Skin epidermis (tissue), 12 donors: ENCODE measurements around the gene PCDHGB3.
"Not testable (repeated sequence)": the region's sequence is repeated elsewhere in the genome, so short reads cannot be mapped to it uniquely, and the experiment has no call there.

Experiments used
- H3K27ac ChIP-seq, 21 experiments: fragments of 200-600 bp; sonication (generic) in 11 of 21; one replicate each; pipeline ENCODE4 v1.5.0; 2020; ENCODE audit warnings: mild to moderate bottlenecking in 3 of 21, inconsistent platforms in 2 of 21, moderate library complexity in 2 of 21
- H3K4me3 ChIP-seq, 7 experiments: fragments of 200-600 bp; sonication (generic) in 2 of 7; one replicate each; pipeline ENCODE4 v1.5.0; 2020; ENCODE audit warnings: inconsistent platforms in 2 of 7, mild to moderate bottlenecking in 2 of 7, moderate library complexity in 1 of 7

The PCDHGB3 gene

DNA sequence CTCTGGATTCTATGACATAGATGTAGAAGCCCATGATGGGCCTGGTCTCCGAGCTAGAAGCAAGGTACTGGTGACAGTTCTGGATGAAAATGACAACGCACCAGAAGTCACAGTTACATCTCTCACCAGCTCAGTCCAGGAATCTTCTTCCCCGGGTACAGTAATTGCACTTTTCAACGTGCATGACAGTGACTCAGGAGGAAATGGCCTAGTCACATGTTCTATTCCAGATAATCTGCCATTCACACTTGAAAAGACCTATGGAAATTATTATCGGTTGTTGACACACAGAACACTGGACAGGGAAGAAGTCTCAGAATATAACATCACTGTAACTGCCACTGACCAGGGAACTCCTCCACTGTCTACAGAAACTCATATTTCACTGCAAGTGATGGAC, 13.9 kb upstream of the PCDHGB3 start:
- Histone ChIP-seq H3K4me3 (no peak overlapping the region), H3K27ac (no peak overlapping the region)

GRCh38 chr5:141356950-141357349, 13.1 kb upstream of the PCDHGB3 start:
- Histone ChIP-seq H3K27ac (no peak overlapping the region), H3K4me3 (no peak overlapping the region)

DNA sequence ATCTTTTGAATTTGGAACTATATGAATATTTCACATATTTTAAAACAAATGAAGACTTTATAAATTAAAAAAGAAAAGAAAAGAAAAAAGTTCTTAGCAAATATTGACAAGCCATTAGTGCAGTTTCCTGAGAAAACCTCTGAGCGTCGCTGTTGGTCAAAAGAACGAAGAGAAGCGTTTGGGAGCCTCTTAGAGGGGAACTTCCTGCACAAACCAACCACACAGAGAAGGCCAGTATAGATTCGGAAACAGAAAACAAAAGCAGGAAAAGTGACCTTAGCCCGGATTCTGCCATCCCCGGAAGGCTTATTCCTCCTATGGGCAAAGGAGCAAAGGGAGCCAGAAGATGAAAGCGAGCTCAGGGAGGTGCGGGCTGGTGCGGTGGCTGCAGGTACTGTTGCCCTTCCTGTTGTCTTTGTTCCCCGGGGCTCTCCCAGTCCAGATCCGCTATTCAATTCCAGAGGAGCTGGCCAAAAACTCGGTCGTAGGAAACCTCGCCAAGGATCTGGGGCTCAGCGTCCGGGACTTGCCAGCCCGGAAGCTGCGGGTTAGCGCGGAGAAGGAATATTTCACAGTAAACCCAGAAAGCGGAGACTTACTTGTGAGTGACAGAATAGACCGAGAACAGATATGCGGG, 10.1 kb upstream of the PCDHGB3 start, which contains the start of gene PCDHGB2:
PCDHGB2 (plus strand) TSS at position 205 of the 637 bp plus-strand sequence; CDS start at position 347, 142 bp downstream.
- Histone ChIP-seq H3K4me3 (peak within 1 kb of the TSS in 4 of 7 experiments; percentile 9 to 24 (median 16)), H3K27ac (no peak within 1 kb of the TSS)

- Histone ChIP-seq H3K4me3 (no peak overlapping the region), H3K27ac (no peak overlapping the region)
Observed at GRCh38 chr5:141360685-141361084, 9.4 kb upstream of the PCDHGB3 start.

GRCh38 chr5:141362719-141363118, 7.3 kb upstream of the PCDHGB3 start:
- Histone ChIP-seq H3K4me3 (no peak overlapping the region), H3K27ac (no peak overlapping the region)

DNA sequence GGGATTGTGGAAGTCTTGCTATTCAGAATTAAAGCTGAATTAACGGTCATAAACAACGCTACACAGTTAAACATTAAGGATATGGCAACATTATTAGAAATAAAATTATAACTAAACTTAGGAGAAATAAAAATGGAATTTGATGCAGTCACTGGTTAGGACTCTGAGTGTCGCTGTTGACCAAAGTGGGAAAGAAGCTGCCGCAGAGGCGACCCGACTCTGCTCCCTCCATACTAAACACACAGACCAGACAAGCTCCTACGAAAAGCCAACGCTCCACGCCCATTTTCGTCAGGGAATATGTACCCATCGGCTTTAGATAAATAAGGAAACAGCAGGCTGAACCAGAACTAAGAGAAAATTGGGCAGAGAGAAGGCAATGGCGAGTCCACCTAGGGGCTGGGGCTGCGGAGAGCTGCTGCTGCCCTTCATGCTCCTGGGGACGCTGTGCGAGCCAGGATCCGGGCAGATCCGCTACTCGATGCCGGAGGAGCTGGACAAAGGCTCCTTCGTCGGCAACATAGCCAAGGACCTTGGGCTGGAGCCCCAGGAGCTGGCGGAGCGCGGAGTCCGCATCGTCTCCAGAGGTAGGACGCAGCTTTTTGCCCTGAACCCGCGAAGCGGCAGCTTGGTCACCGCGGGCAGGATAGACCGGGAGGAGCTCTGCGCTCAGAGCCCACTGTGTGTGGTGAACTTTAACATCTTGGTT, 5.9 kb upstream of the PCDHGB3 start, which contains the start of gene PCDHGA5:
PCDHGA5 (plus strand) TSS at position 211 of the 709 bp plus-strand sequence; CDS start at position 380, 169 bp downstream.
- Histone ChIP-seq H3K4me3 (no peak within 1 kb of the TSS), H3K27ac (no peak within 1 kb of the TSS)

DNA sequence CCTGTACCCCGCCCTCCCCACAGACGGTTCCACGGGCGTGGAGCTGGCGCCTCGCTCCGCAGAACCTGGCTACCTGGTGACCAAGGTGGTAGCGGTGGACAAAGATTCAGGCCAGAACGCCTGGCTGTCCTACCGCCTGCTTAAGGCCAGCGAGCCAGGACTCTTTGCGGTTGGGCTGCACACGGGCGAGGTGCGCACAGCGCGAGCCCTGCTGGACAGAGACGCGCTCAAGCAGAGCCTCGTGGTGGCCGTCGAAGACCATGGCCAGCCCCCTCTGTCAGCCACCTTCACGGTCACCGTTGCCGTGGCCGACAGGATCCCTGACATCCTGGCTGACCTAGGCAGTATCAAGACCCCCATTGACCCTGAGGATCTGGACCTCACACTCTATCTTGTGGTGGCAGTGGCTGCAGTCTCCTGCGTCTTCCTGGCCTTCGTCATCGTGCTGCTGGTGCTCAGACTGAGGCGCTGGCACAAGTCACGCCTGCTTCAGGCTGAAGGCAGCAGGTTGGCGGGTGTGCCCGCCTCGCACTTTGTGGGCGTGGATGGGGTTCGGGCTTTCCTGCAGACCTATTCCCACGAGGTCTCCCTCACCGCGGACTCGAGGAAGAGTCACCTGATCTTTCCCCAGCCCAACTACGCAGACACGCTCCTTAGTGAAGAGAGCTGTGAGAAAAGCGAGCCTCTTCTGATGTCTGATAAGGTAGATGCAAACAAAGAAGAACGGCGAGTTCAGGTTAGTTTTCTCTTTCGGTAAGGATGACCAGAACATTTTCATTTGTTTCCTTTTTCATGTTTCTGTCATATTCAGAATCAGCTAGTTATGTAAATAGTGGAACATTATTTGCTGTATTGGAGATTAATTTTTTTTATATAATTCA, 3.8 kb upstream of the PCDHGB3 start:
- H3K27ac ChIP-seq, result no peak overlapping the region

DNA sequence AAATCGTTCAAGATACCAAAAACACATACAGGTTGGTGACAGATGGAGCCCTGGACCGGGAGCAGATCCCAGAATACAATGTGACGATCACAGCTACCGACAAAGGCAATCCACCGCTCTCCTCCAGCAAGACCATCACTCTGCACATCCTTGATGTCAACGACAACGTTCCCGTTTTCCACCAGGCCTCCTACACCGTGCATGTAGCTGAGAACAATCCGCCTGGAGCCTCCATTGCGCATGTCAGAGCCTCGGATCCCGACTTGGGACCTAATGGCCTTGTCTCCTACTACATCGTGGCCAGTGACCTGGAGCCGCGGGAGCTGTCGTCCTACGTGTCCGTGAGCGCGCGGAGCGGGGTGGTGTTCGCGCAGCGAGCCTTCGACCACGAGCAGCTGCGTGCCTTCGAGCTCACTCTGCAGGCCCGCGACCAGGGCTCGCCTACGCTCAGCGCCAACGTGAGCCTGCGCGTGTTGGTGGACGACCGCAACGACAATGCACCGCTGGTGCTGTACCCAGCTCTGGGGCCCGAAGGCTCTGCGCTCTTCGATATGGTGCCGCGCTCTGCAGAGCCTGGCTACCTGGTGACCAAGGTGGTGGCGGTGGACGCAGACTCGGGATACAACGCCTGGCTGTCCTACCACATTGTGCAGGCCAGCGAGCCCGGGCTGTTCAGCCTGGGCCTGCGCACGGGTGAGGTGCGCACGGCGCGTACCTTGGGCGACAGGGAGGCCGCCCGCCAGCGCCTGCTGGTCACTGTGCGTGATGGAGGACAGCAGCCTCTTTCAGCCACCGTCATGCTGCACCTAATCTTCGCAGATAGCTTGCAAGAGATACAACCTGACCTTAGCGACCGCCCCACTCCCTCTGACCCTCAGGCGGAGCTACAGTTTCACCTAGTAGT, 1.8 kb downstream of the PCDHGB3 start:
- Histone ChIP-seq H3K4me3 (no peak overlapping the region), H3K27ac (no peak overlapping the region)

More for the DNA sequence above, 3.8 kb upstream of the PCDHGB3 start:
- no peak overlapping the region for H3K4me3 ChIP-seq

DNA sequence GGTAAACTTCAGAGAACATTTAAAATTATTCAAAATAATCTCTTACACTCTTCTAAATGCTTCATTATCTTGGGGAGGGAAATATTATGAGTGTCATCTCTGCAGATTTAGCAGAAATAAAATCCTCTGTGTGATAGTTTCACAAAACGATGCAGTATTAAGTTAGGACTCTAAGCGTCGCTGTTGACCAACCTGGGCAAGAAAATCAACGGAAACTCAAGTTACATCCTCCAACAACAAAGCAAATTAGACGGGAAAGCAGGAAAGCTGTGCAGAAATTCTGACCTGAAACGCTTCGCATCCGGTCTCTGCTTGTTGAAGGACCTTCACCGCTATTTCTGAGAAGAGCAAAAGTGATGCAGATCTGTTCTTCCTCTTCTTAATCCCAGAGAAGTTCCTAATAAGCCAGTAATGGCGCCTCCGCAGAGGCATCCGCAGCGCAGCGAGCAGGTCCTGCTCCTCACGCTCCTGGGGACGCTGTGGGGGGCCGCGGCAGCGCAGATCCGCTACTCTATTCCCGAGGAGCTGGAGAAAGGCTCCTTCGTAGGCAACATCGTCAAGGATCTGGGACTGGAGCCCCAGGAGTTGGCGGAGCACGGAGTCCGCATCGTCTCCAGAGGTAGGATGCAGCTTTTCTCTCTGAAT, 3.8 kb downstream of the PCDHGB3 start, which contains the start of gene PCDHGA6:
PCDHGA6 (plus strand) TSS at position 219 of the 645 bp plus-strand sequence; CDS start at position 412, 193 bp downstream.
- peak within 1 kb of the TSS in 4 of 7 experiments; percentile 2 to 23 (median 10) for H3K4me3 ChIP-seq
- no peak within 1 kb of the TSS for H3K27ac ChIP-seq

- H3K27ac ChIP-seq, result no peak overlapping the region
- no peak overlapping the region for H3K4me3 ChIP-seq
Observed at GRCh38 chr5:141374627-141375026, 4.6 kb downstream of the PCDHGB3 start.

DNA sequence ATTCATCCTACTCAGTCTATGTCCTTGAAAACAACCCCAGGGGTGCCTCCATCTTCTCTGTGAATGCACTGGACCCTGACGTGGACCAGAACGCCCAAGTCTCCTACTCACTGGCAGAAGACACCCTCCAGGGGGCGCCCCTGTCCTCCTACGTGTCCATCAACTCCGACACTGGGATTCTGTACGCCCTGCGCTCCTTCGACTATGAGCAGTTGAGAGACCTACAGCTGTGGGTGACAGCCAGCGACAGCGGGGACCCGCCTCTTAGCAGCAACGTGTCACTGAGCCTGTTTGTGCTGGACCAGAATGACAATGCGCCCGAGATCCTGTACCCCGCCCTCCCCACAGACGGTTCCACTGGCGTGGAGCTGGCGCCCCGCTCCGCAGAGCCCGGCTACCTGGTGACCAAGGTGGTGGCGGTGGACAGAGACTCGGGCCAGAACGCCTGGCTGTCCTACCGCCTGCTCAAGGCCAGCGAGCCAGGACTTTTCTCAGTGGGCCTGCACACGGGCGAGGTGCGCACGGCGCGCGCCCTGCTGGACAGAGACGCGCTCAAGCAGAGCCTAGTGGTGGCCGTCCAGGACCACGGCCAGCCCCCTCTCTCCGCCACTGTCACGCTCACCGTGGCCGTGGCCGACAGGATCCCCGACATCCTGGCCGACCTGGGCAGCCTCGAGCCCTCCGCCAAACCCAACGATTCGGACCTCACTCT, 5.6 kb downstream of the PCDHGB3 start:
- H3K27ac ChIP-seq, H3K4me3 ChIP-seq: not testable (repeated sequence)

DNA sequence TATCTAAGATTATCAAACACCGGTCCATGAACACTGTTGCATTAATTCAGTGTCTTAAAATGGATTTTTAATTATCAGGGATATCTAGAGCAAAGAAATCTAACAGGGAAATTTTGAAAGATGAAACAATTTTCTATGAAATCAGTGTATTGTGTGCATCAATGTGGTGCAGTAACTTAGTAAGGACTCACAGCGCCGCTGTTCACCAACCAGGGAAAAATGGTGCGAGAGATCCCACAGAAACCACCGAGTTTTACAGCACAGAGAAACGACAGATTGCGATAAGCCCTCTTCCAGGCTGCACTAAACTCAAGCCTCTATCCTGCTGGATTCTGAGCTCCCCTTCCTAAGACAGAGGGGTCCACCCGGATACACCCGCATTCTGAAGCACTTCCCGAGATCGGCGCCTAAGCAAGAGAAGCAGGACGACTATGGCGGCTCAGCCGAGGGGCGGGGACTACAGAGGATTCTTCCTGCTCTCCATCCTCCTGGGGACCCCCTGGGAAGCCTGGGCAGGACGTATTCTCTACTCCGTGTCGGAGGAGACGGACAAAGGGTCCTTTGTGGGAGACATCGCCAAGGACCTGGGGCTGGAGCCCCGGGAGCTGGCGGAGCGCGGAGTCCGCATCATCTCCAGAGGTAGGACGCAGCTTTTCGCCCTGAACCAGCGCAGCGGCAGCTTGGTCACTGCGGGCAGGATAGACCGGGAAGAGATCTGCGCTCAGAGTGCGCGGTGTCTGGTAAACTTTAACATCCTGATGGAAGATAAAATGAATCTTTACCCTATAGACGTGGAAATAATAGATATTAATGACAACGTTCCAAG, 12.6 kb downstream of the PCDHGB3 start, which contains the start of gene PCDHGA7:
PCDHGA7 (plus strand) TSS at position 274 of the 826 bp plus-strand sequence; CDS start at position 432, 158 bp downstream.
- peak within 1 kb of the TSS in 4 of 7 experiments; percentile 10 to 30 (median 14) for H3K4me3 ChIP-seq
- H3K27ac ChIP-seq, result no peak within 1 kb of the TSS

DNA sequence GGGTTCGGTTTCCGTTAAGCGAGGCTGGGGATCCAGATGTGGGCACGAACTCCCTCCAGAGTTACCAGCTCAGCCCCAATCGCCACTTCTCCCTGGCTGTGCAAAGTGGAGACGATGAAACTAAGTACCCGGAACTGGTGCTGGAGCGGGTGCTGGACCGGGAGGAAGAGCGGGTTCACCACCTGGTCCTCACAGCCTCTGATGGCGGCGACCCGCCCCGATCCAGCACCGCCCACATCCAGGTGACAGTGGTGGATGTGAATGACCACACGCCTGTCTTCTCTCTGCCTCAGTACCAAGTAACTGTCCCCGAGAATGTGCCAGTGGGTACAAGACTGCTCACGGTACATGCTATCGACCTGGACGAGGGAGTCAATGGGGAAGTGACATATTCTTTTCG, 13.3 kb downstream of the PCDHGB3 start:
- no peak overlapping the region for H3K27ac ChIP-seq
- peak overlapping the region in 2 of 7 experiments; percentile 10 to 30 for H3K4me3 ChIP-seq

GRCh38 chr5:141384471-141385267, 14.6 kb downstream of the PCDHGB3 start:
- Histone ChIP-seq H3K4me3 (no peak overlapping the region), H3K27ac (no peak overlapping the region)

DNA sequence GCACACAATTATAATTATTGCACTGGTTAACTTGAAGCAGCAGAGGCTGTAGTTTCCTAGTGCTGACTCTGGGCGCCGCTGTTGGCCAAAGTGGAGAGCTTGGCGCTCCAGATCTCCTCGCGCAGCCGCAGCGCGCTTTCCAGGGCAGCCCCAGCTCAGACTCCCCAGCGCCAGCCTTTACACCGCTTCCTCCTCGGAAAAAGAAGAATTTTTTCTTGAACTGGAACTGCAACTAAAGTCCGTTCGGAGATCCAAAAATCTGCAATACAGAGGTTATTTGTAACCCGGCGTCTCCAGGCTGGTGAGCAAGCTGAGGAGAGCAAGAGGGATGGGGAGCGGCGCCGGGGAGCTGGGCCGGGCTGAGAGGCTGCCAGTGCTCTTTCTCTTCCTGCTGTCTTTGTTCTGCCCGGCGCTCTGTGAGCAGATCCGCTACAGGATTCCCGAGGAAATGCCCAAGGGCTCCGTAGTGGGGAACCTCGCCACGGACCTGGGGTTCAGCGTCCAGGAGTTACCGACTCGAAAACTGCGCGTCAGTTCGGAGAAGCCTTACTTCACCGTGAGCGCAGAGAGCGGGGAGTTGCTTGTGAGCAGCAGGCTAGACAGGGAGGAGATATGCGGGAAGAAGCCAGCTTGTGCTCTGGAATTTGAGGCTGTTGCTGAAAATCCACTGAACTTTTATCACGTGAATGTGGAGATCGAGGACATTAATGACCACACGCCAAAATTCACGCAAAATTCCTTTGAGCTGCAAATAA, 17.7 kb downstream of the PCDHGB3 start, which contains the start of gene PCDHGB4:
PCDHGB4 (plus strand) TSS at position 142 of the 755 bp plus-strand sequence; CDS start at position 329, 187 bp downstream.
- H3K4me3 ChIP-seq, H3K27ac ChIP-seq: not testable (repeated sequence)
